RPMI8226 (cell line): ENCODE measurements around the gene MSI2.
A peak's percentile ranks its signal among the peaks of the same experiment; 100 is the strongest.

Experiments
- DNase-seq: peaks from one replicate; pipeline ENCODE4 v3.0.0-alpha.2; 2015

The MSI2 gene

DNA sequence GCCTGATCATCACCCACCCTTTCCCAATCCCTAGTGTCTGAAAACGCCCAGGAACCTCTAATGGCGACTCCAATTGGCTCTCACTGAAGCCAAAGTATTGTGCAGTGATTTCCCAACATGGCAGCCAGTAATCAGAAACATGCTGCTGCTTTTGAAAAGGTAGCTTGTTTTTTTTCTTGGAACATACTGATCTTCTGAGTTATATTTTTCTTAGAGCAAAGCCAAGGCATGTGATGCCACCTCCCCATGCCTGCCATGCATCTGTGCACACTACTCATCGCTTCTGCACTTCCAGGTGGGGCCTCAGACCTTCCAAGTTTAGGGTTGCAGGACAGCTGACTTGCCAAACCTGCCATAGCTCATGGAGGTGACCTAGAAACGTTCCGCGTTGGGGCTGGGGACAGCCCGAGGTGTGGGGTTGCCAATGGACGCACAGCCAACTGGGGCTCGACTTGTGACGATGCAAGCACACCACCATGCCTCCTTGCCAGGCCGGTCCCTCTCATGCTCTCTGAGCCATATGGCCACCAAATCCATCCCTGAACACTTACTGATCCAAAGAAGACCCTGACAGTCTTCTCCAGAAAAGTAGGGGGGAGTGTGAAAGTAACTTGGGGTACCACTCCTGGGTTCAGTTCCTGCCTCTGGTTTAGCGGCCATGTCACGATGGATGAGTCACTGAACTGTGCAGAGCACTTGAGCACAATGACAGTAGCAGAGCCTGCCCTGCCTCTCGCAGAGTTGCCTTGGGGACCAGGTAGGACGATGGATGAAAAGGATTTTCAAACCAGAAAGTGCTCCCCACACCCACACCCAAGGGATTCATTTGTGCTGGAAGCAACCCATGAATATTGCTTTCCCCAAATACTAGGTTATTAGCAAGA is 333.1 kb downstream of the MSI2 start:
- no peak for DNase-seq

DNA sequence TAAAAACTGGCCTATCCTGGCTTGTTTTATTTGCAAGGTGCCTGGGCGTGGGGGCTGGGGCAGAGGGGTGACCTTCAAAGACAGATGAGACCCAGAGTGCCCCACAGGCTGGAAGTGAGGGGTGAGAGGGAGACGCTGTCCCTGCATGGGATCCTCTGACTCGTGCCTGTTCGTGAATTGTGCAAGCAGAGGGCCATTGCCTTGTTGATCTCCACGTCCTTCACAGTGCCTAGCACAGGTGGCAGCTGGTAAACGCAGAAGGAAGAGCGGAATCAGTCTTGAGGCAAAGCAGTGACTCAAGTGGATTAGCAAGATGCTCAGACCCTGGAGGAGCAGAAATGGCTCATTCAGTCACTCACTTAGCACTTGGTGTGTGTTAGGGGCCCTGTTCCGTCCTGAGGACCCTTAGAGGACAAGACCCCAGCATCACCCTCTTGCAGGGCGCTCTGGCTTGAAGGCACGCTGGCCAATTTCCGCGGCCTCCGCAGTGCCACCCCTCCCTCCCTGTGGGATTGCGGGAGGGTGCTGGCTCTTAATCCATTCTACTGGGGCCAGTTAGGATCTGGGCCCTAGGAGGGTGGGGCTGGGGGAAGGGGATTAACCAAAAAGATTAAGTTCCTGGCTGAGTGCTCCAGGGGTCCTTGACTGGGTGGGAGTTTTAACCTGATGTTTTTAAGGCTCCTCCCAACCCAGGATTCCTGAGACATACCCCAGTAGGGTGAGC is 337.6 kb downstream of the MSI2 start:
- no peak for DNase-seq

DNA sequence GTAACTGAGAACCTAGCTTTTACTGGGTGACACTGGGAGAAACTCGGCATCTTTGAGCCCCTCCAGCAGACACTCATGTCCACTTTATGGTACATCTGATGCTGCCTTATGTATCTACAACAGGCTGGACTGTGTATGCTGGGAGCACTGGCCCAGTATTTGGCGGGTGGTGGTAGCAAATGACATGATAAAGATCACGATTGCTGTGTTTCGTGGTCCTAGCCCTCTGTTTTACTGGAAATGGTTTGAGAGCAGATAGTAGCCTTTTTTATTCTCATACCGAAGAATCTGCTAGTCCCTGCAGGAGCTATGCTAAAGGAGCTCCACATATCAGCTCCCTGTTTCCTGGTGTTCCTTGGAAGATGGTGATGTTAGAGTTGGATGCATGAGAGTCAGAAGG is 338.4 kb downstream of the MSI2 start:
- DNase-seq = no peak

GRCh38 chr17:57595426-57595825 is 339.1 kb downstream of the MSI2 start:
- no peak for DNase-seq

GRCh38 chr17:57595947-57596695 is 339.8 kb downstream of the MSI2 start:
- no peak for DNase-seq

DNA sequence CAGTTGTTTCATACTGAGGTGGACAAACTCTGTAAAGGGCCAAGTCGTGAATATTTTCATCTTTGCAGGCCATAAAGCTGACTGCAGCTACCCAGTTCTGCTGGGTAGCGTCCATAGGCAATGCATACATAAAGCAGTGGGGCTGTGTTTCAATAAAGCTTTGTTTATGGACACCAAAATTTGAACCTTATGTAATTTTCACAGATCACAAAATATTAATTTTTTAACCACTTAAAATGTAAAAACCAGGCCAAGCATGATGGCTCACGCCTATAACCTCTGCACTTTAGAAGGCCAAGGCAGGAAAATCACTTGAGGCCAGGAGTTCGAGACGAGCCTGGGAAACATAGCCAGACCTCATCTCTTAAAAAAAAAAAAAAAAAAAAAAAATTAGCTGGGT is 340.8 kb downstream of the MSI2 start:
- no peak for DNase-seq

DNA sequence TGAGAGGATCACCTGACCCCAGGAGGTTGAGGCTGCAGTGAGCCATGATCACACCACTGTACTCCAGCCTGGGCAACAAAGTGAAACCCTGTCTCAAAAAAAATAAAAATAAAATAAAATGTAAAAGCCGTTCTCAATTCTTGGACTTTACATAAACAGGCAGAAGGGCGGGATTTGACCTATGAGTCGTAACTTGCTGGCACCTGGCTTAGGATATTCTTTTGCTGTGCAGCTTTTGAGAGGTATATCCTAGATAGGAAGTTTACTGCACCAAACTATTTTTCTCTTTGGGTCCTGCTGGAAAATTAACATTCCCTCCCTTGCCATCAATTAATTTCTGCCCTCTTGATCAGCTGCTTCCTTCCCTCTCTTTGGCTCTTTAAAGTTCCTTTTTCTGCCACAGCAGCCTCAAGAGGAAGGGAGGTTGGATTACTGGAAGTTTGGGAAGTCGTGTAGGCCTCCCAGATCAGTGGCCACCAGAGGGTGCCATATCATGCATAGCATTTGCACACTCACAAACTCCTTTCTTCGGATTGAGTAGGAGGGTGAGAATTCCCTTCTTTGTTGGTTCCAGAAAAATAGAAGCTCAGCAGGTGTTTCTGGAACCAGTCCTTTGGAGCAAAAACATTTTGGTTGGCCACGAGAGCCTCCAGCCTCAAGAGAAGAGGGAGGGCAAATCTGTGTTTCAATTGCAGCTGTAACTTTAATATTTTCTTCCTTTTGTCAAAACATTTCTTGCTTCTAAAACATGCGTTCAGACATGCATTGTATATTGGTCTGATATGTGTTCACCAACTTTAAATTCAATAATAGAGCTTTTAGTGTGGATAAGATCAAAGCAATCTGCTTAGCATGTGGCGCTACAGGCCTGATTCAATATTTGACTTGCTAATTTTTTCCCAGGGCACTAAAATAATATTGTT is 341.5 kb downstream of the MSI2 start:
- DNase-seq = peak; percentile 24

DNA sequence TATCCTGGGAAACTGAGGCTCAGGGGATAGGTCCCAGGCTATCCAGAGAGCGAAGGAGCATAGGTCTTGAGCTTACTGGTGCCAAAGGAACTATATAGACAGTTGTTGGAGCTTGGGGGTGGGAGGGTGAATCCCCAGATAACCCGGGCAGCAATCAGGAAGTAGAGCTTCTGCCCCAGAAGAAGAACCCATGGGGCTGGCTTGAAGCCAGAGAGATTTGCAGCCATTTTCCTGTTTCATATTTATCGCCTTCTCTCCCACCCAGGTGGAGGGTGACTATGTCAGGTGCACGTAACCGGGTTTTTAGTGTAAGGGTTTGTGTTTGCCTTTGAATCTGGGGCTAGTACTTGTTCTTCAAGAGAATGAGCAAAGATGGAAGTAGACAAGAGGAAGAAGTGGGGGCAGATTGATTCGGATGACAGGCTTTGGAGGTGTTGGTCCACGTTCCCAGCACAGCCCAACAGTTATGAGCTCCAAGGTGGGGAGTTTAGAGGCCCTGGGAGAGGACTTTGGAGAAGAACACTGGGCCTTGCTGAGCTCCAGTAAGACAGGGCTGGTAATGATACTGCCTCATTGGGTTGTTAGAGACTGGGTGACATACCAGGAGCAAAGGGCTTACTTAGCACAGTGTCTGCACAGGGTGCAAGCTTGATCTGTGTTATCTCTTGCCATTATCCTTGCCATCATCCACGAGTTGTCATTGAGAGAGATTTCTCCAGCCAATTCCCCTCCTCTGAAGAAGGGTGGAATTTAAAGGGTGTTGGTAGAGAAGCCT is 343.1 kb downstream of the MSI2 start:
- DNase-seq = peak; percentile 60

- no peak for DNase-seq
Observed at GRCh38 chr17:57600074-57600473, 343.8 kb downstream of the MSI2 start.

DNA sequence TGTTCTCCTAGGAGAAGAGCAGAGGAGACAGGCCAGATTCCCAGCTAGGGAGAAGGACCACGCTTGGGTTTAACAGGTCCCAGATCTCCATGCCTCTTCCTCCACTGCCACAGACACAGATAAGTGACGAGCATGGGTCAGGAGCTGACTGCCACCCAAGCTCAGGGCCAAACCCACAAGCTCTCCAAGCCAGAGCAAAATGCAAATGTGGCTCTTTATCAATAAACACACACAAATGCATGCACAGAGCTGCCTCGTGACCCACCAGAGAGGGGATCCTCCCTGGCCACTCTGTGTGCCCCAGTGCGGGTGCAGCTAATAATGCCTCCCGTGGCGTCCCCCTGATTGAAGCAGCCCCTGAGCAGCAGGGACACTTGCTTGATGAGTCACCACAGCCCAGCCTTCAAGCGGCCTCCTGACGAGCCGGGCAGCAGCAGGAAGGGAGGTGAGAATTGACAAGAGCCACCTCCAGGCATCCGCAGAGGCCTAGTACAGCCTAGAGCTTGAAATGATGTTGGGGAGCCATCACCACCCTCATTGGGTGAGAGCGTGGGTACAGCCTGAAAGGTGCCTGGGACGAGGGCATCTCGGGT is 344.9 kb downstream of the MSI2 start:
- no peak for DNase-seq

DNA sequence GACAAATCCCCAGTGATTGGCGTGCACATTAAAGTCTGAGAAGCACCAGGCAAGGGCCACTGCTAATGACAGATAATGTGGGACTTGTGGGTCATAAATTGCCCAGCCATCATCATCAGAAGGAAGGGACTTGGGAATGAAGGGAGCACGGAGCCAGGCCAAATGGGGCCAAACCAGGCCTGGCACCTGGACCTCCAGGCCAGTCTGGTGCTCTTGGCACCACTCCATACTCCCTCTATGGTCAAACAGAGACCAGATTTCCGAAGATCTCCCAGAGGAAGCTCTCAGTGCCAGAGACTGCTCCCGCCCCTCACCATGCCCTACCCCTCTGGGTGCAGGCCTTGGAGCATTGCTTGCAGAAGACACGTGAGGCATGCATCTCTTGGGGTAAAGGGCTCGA is 346.6 kb downstream of the MSI2 start:
- DNase-seq = no peak

GRCh38 chr17:57603546-57603945 is 347.2 kb downstream of the MSI2 start:
- peak; percentile 74 for DNase-seq

- peak; percentile 96 for DNase-seq
Observed at GRCh38 chr17:57603978-57604377, 347.7 kb downstream of the MSI2 start.

DNA sequence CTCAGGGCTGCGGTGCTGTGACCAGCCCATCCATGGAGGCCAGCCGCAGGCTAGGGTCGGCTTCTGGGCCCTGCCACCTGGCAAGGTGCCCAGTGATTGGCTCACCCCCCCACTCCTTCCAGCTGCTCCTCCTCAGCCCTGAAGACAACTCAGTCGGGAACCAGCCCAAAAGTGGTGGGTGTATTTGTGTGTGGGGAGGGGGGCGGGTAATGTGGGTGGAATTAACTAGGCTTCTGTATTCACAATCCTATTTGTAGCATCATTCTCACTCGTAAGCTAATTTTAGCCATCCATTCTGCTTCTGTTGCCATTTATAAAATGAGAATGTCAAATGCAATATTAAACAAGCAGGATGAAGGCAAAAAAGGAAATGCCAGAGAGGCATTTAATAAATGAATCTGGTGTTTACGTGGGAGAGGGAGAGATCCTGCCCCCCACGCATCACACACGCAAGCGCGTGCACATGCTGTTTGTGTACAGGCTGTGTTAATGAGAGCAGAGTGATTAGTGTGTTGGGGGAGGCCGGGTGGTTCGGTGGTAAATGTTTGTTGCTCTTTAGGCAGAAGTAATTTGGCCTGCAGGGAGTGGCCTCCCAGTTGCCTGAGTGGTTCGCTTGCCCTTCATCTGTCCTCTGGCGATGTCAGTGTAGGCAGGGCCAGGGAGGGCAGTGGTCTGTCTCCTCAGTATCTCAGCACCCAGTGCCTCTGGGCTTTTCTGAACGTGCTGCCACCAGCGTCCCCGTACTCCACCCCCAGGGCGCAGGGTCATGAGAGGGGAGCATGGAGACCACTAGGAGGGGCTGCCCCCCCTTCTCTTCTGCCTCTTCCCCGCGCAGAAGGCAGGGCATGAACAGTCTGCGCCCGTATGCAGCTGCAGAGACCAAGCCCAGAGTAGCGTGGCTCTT is 348.7 kb downstream of the MSI2 start:
- DNase-seq = peak; percentile 81

DNA sequence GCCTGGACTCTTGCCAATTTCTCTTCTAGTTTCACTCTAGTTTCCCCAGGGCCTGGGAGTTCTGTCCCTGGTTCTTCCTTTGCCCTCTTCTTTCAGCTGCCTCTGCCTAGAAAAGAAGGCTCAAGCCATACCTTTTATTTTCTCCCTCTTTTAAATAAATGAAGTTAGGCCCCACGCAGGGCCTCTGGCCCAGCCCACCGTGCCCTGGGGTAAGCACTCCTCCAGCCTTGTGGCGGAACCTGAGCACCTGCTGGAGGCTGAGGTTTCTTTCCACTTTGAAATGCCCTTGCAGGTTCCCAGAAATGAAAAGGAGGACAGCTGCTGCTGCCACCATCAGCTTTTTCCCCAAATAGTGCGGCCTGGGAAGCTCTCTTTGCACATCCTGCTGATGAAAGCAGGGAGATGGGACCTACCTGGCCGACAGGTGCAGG is 349.4 kb downstream of the MSI2 start:
- DNase-seq = peak; percentile 96

DNA sequence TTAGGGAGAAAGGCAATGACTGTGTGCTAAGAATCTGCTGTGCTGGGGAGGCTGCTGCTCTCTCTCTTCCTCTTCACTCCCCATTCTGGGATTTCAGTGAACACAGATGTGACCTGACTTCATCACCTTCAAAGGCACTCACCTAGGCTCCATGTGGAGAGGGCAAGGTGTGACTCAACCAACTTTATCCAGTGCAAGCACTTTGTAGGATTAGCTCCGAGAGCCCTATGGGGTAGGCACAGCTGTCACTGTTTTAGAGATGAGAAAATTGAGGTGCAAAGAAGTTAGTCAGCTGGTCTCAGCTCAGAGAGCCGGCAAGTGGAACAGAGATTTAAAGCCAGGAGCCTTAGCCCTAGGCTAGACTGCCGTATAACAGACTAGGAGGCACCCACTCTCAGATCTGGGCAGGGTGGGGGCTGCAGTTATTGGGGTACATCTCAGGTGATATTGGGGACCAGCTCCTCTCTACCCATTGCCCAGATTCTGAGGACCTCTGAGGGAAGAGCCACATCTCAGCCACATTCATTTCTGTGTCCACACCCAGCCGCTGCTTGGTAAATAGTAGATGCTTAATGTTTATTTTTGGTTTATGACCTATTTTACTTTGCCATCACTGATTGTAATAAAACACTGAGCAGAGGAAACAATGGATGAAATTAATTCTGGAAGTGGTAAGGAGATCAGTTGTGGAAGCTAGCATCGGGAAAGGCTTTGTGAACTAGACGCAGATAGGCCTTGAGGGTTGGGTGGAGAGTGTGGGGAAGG is 350.0 kb downstream of the MSI2 start:
- DNase-seq = peak; percentile 81

DNA sequence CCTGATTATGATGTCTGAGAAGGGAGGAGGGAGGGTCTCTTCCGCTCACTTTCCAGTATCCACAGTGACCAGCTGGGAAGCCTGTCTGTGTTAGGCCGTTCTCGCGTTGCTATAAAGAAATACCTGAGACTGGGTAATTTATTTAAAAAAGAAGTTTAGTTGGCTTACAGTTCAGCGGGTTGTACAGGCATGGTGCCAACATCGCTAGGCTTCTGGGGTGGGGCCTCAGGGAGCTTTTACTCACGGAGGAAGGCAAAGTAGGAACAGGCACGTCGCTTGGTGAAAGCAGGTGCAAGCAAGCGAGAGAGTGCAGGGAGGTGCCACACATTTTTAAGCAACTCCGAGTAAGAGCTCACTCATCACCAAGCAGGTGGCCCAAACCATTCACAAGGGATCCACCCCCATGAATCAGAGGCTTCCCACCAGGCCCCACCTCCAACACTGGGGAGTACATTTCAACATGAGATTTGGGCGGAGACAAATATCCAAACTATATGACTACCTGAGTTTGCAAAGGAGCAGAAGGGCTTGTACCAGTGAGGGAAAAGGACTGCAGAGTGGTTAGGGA is 351.3 kb downstream of the MSI2 start:
- peak; percentile 16 for DNase-seq

- DNase-seq = no peak
Observed at GRCh38 chr17:57608369-57609124, 352.2 kb downstream of the MSI2 start.
